HG02798 (cell line): ENCODE data around the gene SYTL1.
A peak's percentile ranks its signal among the peaks of the same experiment; 100 is the strongest.

ENCODE experiments used
- ATAC-seq: cut with Tn5 transposase; IDR thresholded peaks from one replicate; pipeline ENCODE4 v1.9.1; 2021; ENCODE audit warnings: mild to moderate bottlenecking; ENCODE audit not compliant: unreplicated experiment, poor library complexity

Gene SYTL1

DNA sequence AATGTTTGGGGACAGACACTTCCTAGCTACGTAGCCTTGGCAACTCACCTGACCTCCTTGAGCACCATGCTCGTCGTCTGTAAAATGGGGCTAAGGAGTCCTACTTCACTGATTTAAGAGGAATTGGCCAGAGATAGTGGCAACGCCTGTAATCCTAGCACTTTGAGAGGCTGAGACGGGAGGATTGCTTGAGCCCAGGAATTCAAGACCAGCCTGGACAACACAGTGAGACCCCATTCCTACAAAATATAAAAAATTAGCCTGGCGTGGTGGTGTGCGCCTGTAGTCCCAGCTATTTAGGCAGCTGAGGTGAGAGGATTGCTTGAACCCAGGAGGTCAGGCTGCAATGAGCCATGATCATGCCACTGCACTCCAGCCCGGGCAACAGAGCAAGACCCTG is 4.5 kb downstream of the SYTL1 start:
- no peak for ATAC-seq

DNA sequence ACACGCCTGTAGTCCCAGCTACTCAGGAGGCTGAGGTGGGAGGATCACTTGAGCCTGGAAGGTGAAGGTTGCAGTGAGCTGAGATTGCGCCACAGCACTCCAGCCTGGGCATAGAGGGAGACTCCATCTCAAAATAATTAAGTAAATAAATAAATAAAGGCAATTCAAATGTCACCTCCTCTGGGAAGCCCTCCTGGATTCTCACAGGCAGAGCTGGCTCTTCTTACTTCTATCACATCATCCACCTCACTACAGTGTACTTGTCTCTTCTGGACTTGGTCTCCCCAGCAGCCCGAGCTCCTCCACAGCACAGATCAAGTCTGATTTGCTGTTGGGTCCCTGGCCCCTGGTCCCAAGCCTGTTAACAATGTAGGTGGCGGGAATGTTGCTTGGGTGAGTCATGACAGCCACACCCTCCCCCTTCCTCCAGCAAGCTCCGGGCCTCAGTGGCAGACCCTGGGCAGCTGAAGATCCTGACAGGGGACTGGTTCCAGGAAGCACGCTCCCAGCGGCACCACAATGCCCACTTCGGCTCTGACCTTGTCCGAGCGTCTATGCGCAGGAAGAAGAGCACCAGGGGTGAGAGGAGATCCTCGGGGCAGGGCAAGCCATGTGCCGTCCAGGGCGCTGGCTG is 5.3 kb downstream of the SYTL1 start:
- ATAC-seq: no peak

GRCh38 chr1:27348861-27349783 is 7.3 kb downstream of the SYTL1 start:
- ATAC-seq: no peak

- ATAC-seq: no peak
These were observed 8.2 kb downstream of the SYTL1 start for GRCh38 chr1:27349784-27350662.

GRCh38 chr1:27350663-27351540 is 9.1 kb downstream of the SYTL1 start:
- no peak for ATAC-seq

- ATAC-seq: no peak
These were observed 9.8 kb downstream of the SYTL1 start for GRCh38 chr1:27351541-27352107.

GRCh38 chr1:27353166-27353565 is 11.3 kb downstream of the SYTL1 start:
- ATAC-seq: no peak

DNA sequence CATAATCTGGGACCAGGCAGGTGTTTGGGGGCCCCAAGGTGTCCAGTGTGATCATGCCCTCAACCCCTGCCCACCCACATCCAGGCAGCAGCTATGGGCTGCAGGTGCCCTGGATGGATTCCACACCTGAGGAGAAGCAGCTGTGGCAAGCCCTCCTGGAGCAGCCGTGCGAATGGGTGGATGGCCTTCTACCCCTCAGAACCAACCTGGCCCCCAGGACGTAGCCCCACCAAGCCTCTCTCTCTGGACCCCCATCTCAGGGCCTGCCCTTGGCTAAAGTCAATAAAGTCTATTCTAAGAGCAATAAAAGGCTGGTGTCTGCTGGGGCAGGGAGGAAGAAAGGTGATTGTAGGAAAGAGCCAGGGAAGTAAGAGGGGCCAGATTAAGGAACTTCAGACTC is 11.8 kb downstream of the SYTL1 start:
- ATAC-seq: no peak

GRCh38 chr1:27355683-27356082 is 13.9 kb downstream of the SYTL1 start:
- ATAC-seq: no peak

GRCh38 chr1:27356277-27356618 is 14.4 kb downstream of the SYTL1 start:
- no peak for ATAC-seq

- no peak for ATAC-seq
These were observed 14.9 kb downstream of the SYTL1 start for GRCh38 chr1:27356619-27357280.

- ATAC-seq: peak; percentile 47
These were observed 15.6 kb downstream of the SYTL1 start for GRCh38 chr1:27357281-27358037.

DNA sequence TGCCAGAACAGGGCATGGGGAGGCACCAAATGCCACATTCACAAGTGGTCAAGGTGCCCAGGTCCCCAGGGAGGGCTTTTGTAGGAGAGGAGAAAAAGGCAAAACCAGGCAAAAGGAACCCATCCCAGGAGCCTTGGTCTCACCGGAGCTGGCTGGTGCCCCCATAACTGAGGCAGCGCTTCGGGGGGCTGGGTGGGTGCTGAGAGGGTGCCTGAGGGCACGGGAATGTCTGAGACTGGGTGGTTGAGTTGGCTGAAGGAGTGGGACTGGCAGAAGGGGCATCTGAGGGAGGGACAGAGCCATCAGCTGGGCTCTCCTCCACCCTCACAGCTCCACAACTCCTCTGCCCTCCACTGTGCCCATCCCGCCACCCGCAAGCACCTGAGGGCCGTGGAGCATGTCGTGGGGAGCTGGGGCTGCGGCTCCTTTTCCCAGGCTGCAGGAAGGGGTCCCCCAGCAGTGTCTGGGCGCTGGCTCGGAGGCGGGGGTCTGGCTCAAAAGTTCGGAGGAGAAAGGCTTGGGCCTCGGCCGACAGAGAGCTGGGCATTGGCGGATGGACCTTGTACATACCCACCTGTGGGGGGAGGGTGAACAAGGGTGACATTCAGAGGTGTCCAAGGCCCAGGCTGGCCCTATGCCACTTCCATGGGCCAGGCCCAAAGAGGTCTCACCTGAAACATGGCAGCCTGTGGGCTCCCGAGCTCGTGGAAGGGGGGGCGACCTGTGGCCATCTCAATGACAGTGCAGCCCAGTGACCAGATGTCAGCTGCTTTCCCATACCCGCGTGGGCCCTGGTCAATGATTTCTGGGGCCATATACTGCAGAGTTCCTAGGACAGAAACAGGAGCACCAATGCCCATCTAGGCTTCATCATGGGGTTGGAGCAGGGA is 16.5 kb downstream of the SYTL1 start:
- no peak for ATAC-seq

GRCh38 chr1:27358928-27359313 is 17.1 kb downstream of the SYTL1 start:
- ATAC-seq: no peak

DNA sequence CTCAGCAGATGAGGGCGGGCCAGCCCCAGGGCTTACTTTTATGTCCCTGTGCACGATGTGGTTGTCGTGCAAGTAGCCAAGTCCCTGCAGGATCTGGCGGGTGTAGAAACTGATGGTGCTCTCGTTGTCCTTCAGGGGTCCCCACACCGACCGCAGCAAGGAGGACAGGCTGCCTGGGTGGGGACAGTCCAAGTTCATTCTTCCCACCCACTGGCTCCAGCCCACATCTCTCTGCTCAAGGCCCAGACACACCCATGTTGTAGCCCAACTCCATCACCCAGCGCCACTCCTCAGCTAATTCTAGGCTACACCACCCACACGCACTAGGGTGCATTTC is 18.0 kb downstream of the SYTL1 start:
- no peak for ATAC-seq

- peak; percentile 31 for ATAC-seq
These were observed 18.6 kb downstream of the SYTL1 start for GRCh38 chr1:27360159-27361043.

GRCh38 chr1:27361044-27361402 is 19.2 kb downstream of the SYTL1 start:
- ATAC-seq: no peak
